Epithelial cell of esophagus (primary cell): ENCODE measurements around the gene EEFSEC.

Experiments
- DNase-seq: peaks from one replicate; pipeline ENCODE4 v3.0.0; 2010; ENCODE audit warnings: low read depth
- H3K4me3 ChIP-seq: 2 replicates; pipeline ENCODE4 v1.5.1; 2011; ENCODE audit warnings: mild to moderate bottlenecking, low read length, control low read depth
- TF ChIP-seq, protein P1 (sequence below): IDR thresholded peaks from 2 replicates; pipeline ENCODE4 v1.5.1; 2011; ENCODE audit warnings: low read depth, mild to moderate bottlenecking, low read length, control low read depth, inconsistent platforms; ENCODE audit not compliant: insufficient read depth; ENCODE audit errors: missing control alignments

EEFSEC gene

DNA sequence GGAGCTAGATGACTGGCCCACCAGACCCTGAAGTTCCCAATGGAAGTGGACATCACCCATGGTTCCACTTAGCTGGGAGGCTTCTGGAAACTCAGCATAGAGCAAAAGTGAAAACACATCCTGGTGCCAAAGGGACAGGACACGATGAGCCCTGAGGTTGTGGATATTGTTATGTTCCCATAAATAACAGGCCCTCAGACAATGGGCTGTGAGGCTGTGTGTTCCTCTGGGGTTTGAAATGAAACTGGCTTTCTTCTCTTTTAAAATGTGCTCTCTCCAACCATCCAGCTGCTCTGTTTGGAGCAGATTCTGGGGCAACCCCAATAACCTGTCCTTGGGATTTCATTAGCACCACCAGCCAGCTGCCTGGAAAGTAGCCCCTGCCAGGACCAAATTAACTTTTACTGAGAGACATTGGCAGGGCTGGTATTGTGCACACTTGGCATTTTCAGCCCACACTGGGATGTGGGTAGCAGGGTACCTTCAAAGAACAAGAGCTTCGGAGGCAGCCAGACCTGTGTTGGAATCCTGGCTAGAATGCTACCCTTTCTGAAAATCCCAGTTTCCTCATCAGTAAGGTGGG, 215.9 kb downstream of the EEFSEC start:
- H3K4me3 ChIP-seq = no peak overlapping the region
- DNase-seq = no peak
- TF ChIP-seq, protein P1, sequence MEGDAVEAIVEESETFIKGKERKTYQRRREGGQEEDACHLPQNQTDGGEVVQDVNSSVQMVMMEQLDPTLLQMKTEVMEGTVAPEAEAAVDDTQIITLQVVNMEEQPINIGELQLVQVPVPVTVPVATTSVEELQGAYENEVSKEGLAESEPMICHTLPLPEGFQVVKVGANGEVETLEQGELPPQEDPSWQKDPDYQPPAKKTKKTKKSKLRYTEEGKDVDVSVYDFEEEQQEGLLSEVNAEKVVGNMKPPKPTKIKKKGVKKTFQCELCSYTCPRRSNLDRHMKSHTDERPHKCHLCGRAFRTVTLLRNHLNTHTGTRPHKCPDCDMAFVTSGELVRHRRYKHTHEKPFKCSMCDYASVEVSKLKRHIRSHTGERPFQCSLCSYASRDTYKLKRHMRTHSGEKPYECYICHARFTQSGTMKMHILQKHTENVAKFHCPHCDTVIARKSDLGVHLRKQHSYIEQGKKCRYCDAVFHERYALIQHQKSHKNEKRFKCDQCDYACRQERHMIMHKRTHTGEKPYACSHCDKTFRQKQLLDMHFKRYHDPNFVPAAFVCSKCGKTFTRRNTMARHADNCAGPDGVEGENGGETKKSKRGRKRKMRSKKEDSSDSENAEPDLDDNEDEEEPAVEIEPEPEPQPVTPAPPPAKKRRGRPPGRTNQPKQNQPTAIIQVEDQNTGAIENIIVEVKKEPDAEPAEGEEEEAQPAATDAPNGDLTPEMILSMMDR = no peak

DNA sequence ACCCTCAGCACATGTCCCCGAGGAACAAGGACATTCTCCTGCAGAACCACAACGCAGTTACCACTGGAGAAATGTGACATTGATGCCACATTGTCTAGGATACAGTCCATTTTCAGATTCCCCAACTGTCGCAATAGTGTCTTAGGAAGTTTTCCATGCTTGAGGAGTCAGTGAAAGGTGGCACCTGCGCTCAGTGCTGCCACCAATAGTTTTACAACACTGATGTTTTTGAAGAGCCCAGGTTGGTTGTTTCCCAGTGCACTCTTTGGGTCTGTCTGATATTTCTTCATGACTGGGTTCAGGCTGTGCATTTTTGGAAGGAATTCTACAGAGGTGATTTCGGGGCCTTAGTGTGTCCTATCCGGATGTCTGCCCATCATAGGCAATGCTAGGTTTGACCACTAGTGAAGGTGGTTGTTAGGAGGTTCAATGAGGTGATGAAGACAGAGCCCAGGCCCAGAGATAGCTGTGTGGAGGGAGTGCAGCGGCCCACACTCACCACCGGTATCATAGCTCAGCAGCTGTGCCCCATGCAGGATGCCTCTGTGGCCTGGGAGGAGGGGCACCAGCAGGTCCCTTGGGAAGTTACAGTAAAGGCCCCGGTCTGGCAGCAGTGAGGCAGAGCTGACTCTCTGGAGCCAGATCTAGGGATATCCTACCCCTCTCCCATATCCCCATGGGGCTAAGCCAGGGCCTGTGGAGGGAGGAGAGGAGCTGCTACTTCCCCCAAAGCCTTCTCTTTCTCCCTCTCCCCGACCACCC, 216.8 kb downstream of the EEFSEC start:
- H3K4me3 ChIP-seq = no peak overlapping the region
- TF ChIP-seq, protein P1 = no peak
- no peak for DNase-seq

DNA sequence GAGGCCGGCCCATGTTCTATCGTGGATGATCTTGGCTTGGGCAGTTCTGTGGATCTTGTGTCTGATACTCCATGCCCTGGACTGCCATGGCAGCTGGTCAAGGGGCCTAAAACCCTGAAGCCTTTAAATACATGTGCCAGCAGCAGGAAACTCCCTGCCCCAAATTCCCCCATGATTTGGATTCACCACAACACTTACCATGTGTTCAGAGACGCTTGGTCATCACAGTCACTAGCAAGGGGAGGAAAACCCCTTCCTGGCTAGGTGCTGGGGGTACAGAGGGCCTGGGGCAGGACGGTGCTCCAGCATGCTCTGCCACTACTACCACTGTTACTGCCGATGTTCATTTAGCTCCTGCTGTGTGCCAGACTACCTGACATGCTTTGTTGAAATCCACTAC, 219.0 kb downstream of the EEFSEC start:
- TF ChIP-seq, protein P1 = no peak
- no peak overlapping the region for H3K4me3 ChIP-seq
- DNase-seq = no peak

DNA sequence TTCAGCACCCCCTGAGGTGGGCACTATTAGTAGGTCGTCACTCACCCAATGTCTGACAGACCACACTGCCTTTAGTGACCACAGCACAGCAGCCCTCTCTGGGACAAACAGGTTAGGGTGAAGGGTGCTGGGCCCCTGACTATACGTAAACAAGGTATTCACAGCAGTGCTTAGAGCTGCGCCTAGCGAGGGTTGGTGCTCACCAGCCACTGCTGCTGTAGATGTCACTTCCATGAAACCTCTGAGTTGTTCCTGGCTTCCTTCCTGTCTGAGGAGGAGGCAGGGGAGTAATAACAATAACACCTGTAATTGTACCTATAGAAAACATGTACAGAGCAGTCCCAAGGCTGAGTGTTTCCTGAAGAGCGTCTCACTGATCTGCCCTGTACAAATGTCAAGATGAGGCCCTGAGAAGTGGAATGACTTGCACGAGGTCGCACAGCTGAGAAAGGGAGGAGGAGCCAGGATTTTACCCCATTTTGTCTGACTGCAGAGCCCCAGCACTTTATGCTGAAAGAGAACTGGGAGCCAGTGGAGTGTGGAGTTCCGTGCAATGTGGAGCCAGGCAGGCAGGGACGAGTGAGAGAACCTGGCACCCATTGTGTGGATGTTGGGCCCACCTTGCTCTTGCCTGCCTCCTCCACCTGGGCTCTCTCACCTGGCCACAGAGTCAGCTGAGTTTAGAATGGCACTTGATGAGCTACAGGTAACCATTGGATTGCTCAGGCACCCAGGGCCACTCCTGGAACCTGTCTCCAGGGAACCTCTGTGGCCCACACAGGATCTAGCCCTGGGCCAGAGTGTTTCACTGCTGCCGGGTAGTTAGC, 219.6 kb downstream of the EEFSEC start:
- H3K4me3 ChIP-seq = no peak overlapping the region
- no peak for DNase-seq
- TF ChIP-seq, protein P1 = no peak

DNA sequence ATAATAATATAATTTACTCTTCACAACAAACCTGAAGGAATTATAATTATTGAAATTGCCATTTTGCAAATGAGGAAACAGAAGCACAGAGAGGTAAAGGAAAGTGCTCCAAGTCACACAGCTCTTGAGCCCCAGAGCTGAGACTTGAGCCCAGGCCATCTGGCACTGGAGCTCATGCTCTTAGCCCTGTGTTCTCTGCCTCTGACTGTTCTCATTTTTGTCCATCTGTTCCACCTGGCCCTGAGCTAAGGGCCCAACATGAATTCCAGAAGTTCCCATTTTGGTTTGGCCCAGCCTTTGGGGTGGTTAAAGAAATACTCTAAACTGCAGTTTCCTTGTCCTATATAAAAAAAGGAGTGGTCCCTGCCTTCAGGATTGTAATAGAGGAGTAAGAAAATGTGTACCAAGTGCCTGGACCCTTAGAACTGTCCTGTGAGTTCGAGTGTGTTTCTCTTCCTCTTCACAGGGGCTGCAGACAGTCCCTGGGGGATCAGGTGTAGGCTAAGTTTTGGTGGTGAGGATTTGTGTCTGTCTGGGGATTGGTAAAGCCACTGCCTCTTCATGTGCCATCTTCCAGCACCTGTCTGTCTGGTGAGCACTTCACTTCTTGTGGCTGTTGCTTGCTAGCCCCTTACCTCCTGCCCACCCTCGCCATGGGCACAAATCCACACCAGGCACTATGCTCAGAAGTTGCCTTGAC, 221.6 kb downstream of the EEFSEC start:
- no peak overlapping the region for H3K4me3 ChIP-seq
- no peak for DNase-seq
- TF ChIP-seq, protein P1 = no peak

DNA sequence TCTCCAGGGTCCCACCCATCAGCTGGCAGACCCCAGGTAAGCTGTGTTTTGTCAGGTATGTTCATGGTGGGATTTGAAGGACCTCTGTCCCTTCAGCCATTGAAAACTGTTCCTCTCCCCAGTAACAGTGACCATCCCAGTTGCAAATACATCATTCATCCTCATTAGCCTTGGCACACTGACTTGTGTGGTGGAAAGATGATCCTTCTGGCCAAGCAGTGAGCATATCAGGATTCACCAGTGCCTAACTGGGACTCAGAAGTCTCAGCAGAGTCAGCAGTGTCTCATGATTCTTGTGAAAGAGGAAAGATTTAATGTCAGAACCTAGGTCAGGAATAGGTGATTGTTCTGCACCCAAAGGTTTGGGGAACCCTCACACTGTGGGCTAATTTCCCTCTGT, 223.2 kb downstream of the EEFSEC start:
- TF ChIP-seq, protein P1 = no peak
- H3K4me3 ChIP-seq = no peak overlapping the region
- DNase-seq = no peak
